ENCODE measurements around the gene ANKH. TPM values are rescaled to one million over a fixed set of nuclear protein-coding genes. Genes with fewer than 3 reads are reported as not detected.
A peak's percentile ranks its signal among the peaks of the same experiment; 100 is the strongest.

The ANKH gene
- total and polyA plus RNA-seq, 4 donors: 9.3 to 57.1 (median 37.4) TPM

GRCh38 chr5:14738050-14738449, 133.5 kb downstream of the ANKH start:
- TF ChIP-seq TAF1 (conservative IDR thresholded peaks at IDR 0.05): no peak
- TF ChIP-seq, protein P1, sequence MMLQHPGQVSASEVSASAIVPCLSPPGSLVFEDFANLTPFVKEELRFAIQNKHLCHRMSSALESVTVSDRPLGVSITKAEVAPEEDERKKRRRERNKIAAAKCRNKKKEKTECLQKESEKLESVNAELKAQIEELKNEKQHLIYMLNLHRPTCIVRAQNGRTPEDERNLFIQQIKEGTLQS (IDR thresholded peaks at IDR 0.05): no peak
- no peak for TF ChIP-seq FOXA1 (IDR thresholded peaks at IDR 0.05)
- no peak for TF ChIP-seq HNF4G (IDR thresholded peaks at IDR 0.05)
- WGBS: 94% methylated on average over 5 of the region's 5 CpGs
- no peak overlapping the region for H3K4me3 ChIP-seq (ENCODE audit: low read depth in 1 of 3, low read length in 3 of 3)
- no peaks in the 10 kb centered on the region for H3K9me3 ChIP-seq (ENCODE audit: control insufficient read depth in 4 of 4, low read length in 3 of 4)
- H3K27me3 ChIP-seq (ENCODE audit: control insufficient read depth in 4 of 4, insufficient read depth in 4 of 4, low read length in 3 of 4): no peaks in the 10 kb centered on the region
- H3K27ac ChIP-seq (ENCODE audit: low read depth in 1 of 2, low read length in 2 of 2): no peak overlapping the region
- no peak for DNase-seq (ENCODE audit: low spot score)
- peaks cover 10 to 24% (median 16%) of the 10 kb centered on the region in 4 donors for H3K36me3 ChIP-seq (ENCODE audit: control insufficient read depth in 4 of 4, insufficient read depth in 3 of 4, low read depth in 1 of 4, low read length in 3 of 4)
- no peak overlapping the region for H3K9ac ChIP-seq (ENCODE audit: low read depth in 1 of 2, low read length in 2 of 2)
- peaks cover 4 to 13% (median 9%) of the 10 kb centered on the region in 4 donors for H3K4me1 ChIP-seq (ENCODE audit: control insufficient read depth in 4 of 4, insufficient read depth in 4 of 4, low read length in 3 of 4)

DNA sequence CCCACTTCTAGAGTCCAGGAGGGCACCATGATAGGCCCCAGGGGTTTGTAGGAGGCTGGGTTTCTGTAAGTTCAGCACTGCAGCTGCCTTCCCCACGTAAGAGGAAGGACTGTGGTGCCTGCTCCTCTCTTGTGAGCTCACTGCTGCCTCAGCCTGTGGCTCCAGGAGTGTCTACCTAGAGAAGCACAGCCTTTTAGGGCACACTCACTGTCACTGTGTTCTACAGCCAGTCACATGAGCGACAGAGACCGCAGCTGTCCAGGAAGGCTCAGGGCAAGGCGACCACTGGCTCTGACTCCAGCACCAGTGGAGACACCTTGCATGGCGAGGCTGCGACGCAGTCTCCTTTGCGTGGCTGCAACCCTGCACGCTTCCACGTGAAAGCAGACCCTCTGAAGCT, 134.3 kb downstream of the ANKH start:
- Histone ChIP-seq H3K27ac (ENCODE audit: low read depth in 1 of 2, low read length in 2 of 2) (no peak overlapping the region), H3K36me3 (ENCODE audit: control insufficient read depth in 4 of 4, insufficient read depth in 3 of 4, low read depth in 1 of 4, low read length in 3 of 4) (peaks cover 10 to 25% (median 15%) of the 10 kb centered on the region in 4 donors), H3K4me1 (ENCODE audit: control insufficient read depth in 4 of 4, insufficient read depth in 4 of 4, low read length in 3 of 4) (peaks cover 4 to 13% (median 9%) of the 10 kb centered on the region in 4 donors), H3K27me3 (ENCODE audit: control insufficient read depth in 4 of 4, insufficient read depth in 4 of 4, low read length in 3 of 4) (no peaks in the 10 kb centered on the region), H3K4me3 (ENCODE audit: low read depth in 1 of 3, low read length in 3 of 3) (no peak overlapping the region), H3K9ac (ENCODE audit: low read depth in 1 of 2, low read length in 2 of 2) (no peak overlapping the region), H3K9me3 (ENCODE audit: control insufficient read depth in 4 of 4, low read length in 3 of 4) (no peaks in the 10 kb centered on the region)
- DNase-seq (ENCODE audit: low spot score): no peak
- WGBS: 97% methylated on average over 10 of the region's 10 CpGs
- TF ChIP-seq JUND (IDR thresholded peaks at IDR 0.05) (no peak), RXRA (IDR thresholded peaks at IDR 0.05) (no peak), MAX (IDR thresholded peaks at IDR 0.05) (no peak)

GRCh38 chr5:14735944-14736343, 135.6 kb downstream of the ANKH start:
- Histone ChIP-seq H3K4me3 (ENCODE audit: low read depth in 1 of 3, low read length in 3 of 3) (no peak overlapping the region), H3K27ac (ENCODE audit: low read depth in 1 of 2, low read length in 2 of 2) (peak overlapping the region; percentile 54 to 72), H3K36me3 (ENCODE audit: control insufficient read depth in 4 of 4, insufficient read depth in 3 of 4, low read depth in 1 of 4, low read length in 3 of 4) (peaks cover 4 to 15% (median 8%) of the 10 kb centered on the region in 4 donors), H3K27me3 (ENCODE audit: control insufficient read depth in 4 of 4, insufficient read depth in 4 of 4, low read length in 3 of 4) (no peaks in the 10 kb centered on the region), H3K9me3 (ENCODE audit: control insufficient read depth in 4 of 4, low read length in 3 of 4) (no peaks in the 10 kb centered on the region), H3K9ac (ENCODE audit: low read depth in 1 of 2, low read length in 2 of 2) (no peak overlapping the region), H3K4me1 (ENCODE audit: control insufficient read depth in 4 of 4, insufficient read depth in 4 of 4, low read length in 3 of 4) (peaks cover 4 to 13% (median 9%) of the 10 kb centered on the region in 4 donors)
- WGBS: 33% methylated on average over 4 of the region's 4 CpGs
- TF ChIP-seq SP1 (IDR thresholded peaks at IDR 0.05) (peak; percentile 40), MAX (IDR thresholded peaks at IDR 0.05) (peak; percentile 51), HNF4A (conservative IDR thresholded peaks at IDR 0.05) (peak; percentile 50 to 66), RAD21 (IDR thresholded peaks at IDR 0.05) (peak; percentile 32 to 46), FOXA1 (IDR thresholded peaks at IDR 0.05) (peak; percentile 10), ZBTB33 (IDR thresholded peaks at IDR 0.05) (no peak), GABPA (IDR thresholded peaks at IDR 0.05 in 1 of 2, conservative IDR thresholded peaks at IDR 0.05 in 1 of 2) (no peak), RXRA (IDR thresholded peaks at IDR 0.05) (peak; percentile 87 to 88), HNF4G (IDR thresholded peaks at IDR 0.05) (no peak), YY1 (IDR thresholded peaks at IDR 0.05) (peak; percentile 60), EGR1 (IDR thresholded peaks at IDR 0.05; ENCODE audit: low read depth in 2 of 2) (no peak)
- DNase-seq (ENCODE audit: low spot score): no peak
